WTC11 (cell line): ENCODE data around the gene MRPL9. TPM values are rescaled to one million over a fixed set of nuclear protein-coding genes. Genes with fewer than 3 reads are reported as not detected.

Source experiments
- ATAC-seq: fragments of 200-7000 bp; cut with Tn5 transposase; 2 replicates; pipeline ENCODE4 v1.10.0; 2021; ENCODE audit warnings: mild to moderate bottlenecking, moderate library complexity
- CTCF ChIA-PET: fragments of 300-600 bp; sonication (Branson Sonifier 250); formaldehyde crosslinking; loops from one replicate; lab custom pipeline; 2021; ENCODE audit warnings: antibody characterized with exemption; lab: Charles Lee
- POLR2A ChIA-PET: fragments of 350-600 bp; sonication (Branson Sonifier 250); formaldehyde crosslinking; loops from one replicate; lab custom pipeline; 2021; ENCODE audit warnings: antibody characterized with exemption; lab: Charles Lee
- DNase-seq: peaks from one replicate; pipeline ENCODE4 v3.0.0; 2021; ENCODE audit warnings: low spot score
- H3K27ac Mint-ChIP-seq: 2 replicates; pipeline ENCODE4 v1.8.0; 2021; ENCODE audit warnings: mixed read lengths
- H3K27me3 Mint-ChIP-seq: 2 replicates; pipeline ENCODE4 v1.8.0; 2021; ENCODE audit warnings: low read depth, mild to moderate bottlenecking, moderate library complexity, mixed read lengths
- H3K36me3 Mint-ChIP-seq: 2 replicates; pipeline ENCODE4 v1.8.0; 2021; ENCODE audit warnings: mixed read lengths
- H3K4me1 Mint-ChIP-seq: 2 replicates; pipeline ENCODE4 v1.8.0; 2022; ENCODE audit warnings: mixed read lengths
- H3K4me3 Mint-ChIP-seq: 2 replicates; pipeline ENCODE4 v1.8.0; 2021; ENCODE audit warnings: mild to moderate bottlenecking, moderate library complexity, mixed read lengths
- H3K9me3 Mint-ChIP-seq: 2 replicates; pipeline ENCODE4 v1.8.0; 2021; ENCODE audit warnings: mixed read lengths
- ATF3 ChIP-seq: sonication (generic); formaldehyde crosslinking; conservative IDR thresholded peaks from 2 replicates; pipeline ENCODE4 v1.8.1; 2022; ENCODE audit warnings: mild to moderate bottlenecking, missing genetic modification reagents
- CREB1 ChIP-seq: sonication (generic); formaldehyde crosslinking; IDR thresholded peaks from 2 replicates; pipeline ENCODE4 v1.8.0; 2023; ENCODE audit warnings: mild to moderate bottlenecking, missing genetic modification reagents
- CREM ChIP-seq: sonication (generic); formaldehyde crosslinking; IDR thresholded peaks from 2 replicates; pipeline ENCODE4 v1.8.1; 2022; ENCODE audit warnings: mild to moderate bottlenecking, missing genetic modification reagents, moderate library complexity
- CTCF ChIP-seq: fragments of 200-600 bp; IDR thresholded peaks from 2 replicates; pipeline ENCODE4 v1.8.0; 2022; ENCODE audit warnings: antibody characterized with exemption
- E2F4 ChIP-seq: sonication (generic); formaldehyde crosslinking; IDR thresholded peaks from 2 replicates; pipeline ENCODE4 v1.8.1; 2022; ENCODE audit warnings: low read depth, mild to moderate bottlenecking, moderate library complexity, missing genetic modification reagents, borderline replicate concordance
- IRF1 ChIP-seq: sonication (generic); formaldehyde crosslinking; IDR thresholded peaks from 2 replicates; pipeline ENCODE4 v1.8.0; 2023; ENCODE audit warnings: missing genetic modification reagents
- KAT7 ChIP-seq: sonication (generic); formaldehyde crosslinking; IDR thresholded peaks from 2 replicates; pipeline ENCODE4 v1.8.1; 2023; ENCODE audit warnings: missing genetic modification reagents, mild to moderate bottlenecking, borderline replicate concordance
- NR3C1 ChIP-seq: sonication (generic); formaldehyde crosslinking; conservative IDR thresholded peaks from 2 replicates; pipeline ENCODE4 v1.8.1; 2023; ENCODE audit warnings: low read depth, mild to moderate bottlenecking, missing genetic modification reagents
- SOX15 ChIP-seq: fragments of 250-450 bp; sonication (Bioruptor Pico); IDR thresholded peaks from 2 replicates; pipeline ENCODE4 v1.9.0; 2021; ENCODE audit warnings: mild to moderate bottlenecking
- TCF7 ChIP-seq: sonication (generic); formaldehyde crosslinking; IDR thresholded peaks from 2 replicates; pipeline ENCODE4 v1.8.0; 2022; ENCODE audit warnings: mild to moderate bottlenecking, low read depth, missing genetic modification reagents, moderate library complexity
- TP53 ChIP-seq: sonication (generic); formaldehyde crosslinking; IDR thresholded peaks from 2 replicates; pipeline ENCODE4 v1.8.1; 2023; ENCODE audit warnings: mild to moderate bottlenecking, missing genetic modification reagents
- total RNA-seq: library from RNA; stranded (reverse); gene quantifications from 3 replicates; pipeline ENCODE4 v1.2.3, GENCODE V29; 2021
- TF ChIP-seq, protein P1 (sequence below): sonication (generic); formaldehyde crosslinking; IDR thresholded peaks from 2 replicates; pipeline ENCODE4 v1.8.0; 2023; ENCODE audit warnings: mild to moderate bottlenecking, missing genetic modification reagents
- TF ChIP-seq, protein P2 (sequence below): sonication (generic); formaldehyde crosslinking; IDR thresholded peaks from 2 replicates; pipeline ENCODE4 v1.8.1; 2023; ENCODE audit warnings: mild to moderate bottlenecking, missing genetic modification reagents, borderline replicate concordance

Gene MRPL9
- total RNA-seq, 1 experiment from 2014 or later = 99.3 TPM

- no peak for ATAC-seq
- Mint-ChIP-seq H3K27ac (no peak overlapping the region), H3K27me3 (peaks cover 6% of the 10 kb centered on the region), H3K9me3 (no peaks in the 10 kb centered on the region), H3K36me3 (no peaks in the 10 kb centered on the region), H3K4me1 (peaks cover 14% of the 10 kb centered on the region), H3K4me3 (no peak overlapping the region)
- DNase-seq = no peak
- TF ChIP-seq E2F4 (CRISPR knock-in tag) (no peak), IRF1 (CRISPR knock-in tag) (no peak), SOX15 (CRISPR knock-in tag) (no peak), TP53 (CRISPR knock-in tag) (no peak), CTCF (no peak), TCF7 (no peak), NR3C1 (no peak), ATF3 (no peak), CREB1 (CRISPR knock-in tag) (no peak), KAT7 (no peak), CREM (no peak)
- TF ChIP-seq, protein P1, sequence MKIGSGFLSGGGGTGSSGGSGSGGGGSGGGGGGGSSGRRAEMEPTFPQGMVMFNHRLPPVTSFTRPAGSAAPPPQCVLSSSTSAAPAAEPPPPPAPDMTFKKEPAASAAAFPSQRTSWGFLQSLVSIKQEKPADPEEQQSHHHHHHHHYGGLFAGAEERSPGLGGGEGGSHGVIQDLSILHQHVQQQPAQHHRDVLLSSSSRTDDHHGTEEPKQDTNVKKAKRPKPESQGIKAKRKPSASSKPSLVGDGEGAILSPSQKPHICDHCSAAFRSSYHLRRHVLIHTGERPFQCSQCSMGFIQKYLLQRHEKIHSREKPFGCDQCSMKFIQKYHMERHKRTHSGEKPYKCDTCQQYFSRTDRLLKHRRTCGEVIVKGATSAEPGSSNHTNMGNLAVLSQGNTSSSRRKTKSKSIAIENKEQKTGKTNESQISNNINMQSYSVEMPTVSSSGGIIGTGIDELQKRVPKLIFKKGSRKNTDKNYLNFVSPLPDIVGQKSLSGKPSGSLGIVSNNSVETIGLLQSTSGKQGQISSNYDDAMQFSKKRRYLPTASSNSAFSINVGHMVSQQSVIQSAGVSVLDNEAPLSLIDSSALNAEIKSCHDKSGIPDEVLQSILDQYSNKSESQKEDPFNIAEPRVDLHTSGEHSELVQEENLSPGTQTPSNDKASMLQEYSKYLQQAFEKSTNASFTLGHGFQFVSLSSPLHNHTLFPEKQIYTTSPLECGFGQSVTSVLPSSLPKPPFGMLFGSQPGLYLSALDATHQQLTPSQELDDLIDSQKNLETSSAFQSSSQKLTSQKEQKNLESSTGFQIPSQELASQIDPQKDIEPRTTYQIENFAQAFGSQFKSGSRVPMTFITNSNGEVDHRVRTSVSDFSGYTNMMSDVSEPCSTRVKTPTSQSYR (CRISPR knock-in tag) = no peak
- TF ChIP-seq, protein P2, sequence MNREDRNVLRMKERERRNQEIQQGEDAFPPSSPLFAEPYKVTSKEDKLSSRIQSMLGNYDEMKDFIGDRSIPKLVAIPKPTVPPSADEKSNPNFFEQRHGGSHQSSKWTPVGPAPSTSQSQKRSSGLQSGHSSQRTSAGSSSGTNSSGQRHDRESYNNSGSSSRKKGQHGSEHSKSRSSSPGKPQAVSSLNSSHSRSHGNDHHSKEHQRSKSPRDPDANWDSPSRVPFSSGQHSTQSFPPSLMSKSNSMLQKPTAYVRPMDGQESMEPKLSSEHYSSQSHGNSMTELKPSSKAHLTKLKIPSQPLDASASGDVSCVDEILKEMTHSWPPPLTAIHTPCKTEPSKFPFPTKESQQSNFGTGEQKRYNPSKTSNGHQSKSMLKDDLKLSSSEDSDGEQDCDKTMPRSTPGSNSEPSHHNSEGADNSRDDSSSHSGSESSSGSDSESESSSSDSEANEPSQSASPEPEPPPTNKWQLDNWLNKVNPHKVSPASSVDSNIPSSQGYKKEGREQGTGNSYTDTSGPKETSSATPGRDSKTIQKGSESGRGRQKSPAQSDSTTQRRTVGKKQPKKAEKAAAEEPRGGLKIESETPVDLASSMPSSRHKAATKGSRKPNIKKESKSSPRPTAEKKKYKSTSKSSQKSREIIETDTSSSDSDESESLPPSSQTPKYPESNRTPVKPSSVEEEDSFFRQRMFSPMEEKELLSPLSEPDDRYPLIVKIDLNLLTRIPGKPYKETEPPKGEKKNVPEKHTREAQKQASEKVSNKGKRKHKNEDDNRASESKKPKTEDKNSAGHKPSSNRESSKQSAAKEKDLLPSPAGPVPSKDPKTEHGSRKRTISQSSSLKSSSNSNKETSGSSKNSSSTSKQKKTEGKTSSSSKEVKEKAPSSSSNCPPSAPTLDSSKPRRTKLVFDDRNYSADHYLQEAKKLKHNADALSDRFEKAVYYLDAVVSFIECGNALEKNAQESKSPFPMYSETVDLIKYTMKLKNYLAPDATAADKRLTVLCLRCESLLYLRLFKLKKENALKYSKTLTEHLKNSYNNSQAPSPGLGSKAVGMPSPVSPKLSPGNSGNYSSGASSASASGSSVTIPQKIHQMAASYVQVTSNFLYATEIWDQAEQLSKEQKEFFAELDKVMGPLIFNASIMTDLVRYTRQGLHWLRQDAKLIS (CRISPR knock-in tag) = no peak
- CTCF ChIA-PET = interaction anchor here (1.0 kb wide), 1 partner anchor 10 kb away, joined by 3 read pairs; no protein-coding TSS in a partner anchor
- POLR2A ChIA-PET = no interaction called here
Measured at GRCh38 chr1:151800830-151801229, 37.5 kb upstream of the MRPL9 start.
